GM21529 (cell line): ENCODE measurements around the gene GHR.

Experiments used
- ATAC-seq: cut with Tn5 transposase; IDR thresholded peaks from one replicate; pipeline ENCODE4 v1.9.1; 2021; ENCODE audit not compliant: unreplicated experiment

The GHR gene

GRCh38 chr5:42514754-42515153, 91.5 kb downstream of the GHR start:
- no peak for ATAC-seq

GRCh38 chr5:42515504-42515903, 92.3 kb downstream of the GHR start:
- ATAC-seq: no peak

- no peak for ATAC-seq
Measured at GRCh38 chr5:42516282-42517042, 93.2 kb downstream of the GHR start.

GRCh38 chr5:42517164-42517563, 93.9 kb downstream of the GHR start:
- ATAC-seq: no peak

GRCh38 chr5:42518595-42519221, 95.5 kb downstream of the GHR start:
- ATAC-seq: no peak

- no peak for ATAC-seq
Measured at GRCh38 chr5:42520203-42520602, 97.0 kb downstream of the GHR start.

GRCh38 chr5:42520957-42521356, 97.7 kb downstream of the GHR start:
- ATAC-seq: no peak

- no peak for ATAC-seq
Measured at GRCh38 chr5:42521406-42521805, 98.2 kb downstream of the GHR start.

GRCh38 chr5:42522783-42523182, 99.5 kb downstream of the GHR start:
- ATAC-seq: no peak

GRCh38 chr5:42526179-42526578, 102.9 kb downstream of the GHR start:
- no peak for ATAC-seq

GRCh38 chr5:42531611-42532010, 108.4 kb downstream of the GHR start:
- no peak for ATAC-seq

- ATAC-seq: no peak
Measured at GRCh38 chr5:42542106-42542505, 118.9 kb downstream of the GHR start.

- no peak for ATAC-seq
Measured at GRCh38 chr5:42543774-42544173, 120.5 kb downstream of the GHR start.

GRCh38 chr5:42545038-42545437, 121.8 kb downstream of the GHR start:
- ATAC-seq: no peak

- ATAC-seq: no peak
Measured at GRCh38 chr5:42547141-42547540, 123.9 kb downstream of the GHR start.

GRCh38 chr5:42547894-42548293, 124.7 kb downstream of the GHR start:
- ATAC-seq: no peak

GRCh38 chr5:42552597-42552996, 129.4 kb downstream of the GHR start:
- ATAC-seq: no peak

GRCh38 chr5:42553461-42553860, 130.2 kb downstream of the GHR start:
- ATAC-seq: no peak

- no peak for ATAC-seq
Measured at GRCh38 chr5:42555010-42555409, 131.8 kb downstream of the GHR start.

GRCh38 chr5:42555797-42556196, 132.6 kb downstream of the GHR start:
- ATAC-seq: no peak

- no peak for ATAC-seq
Measured at GRCh38 chr5:42557689-42558088, 134.4 kb downstream of the GHR start.

- ATAC-seq: no peak
Measured at GRCh38 chr5:42561656-42562055, 138.4 kb downstream of the GHR start.
